Measurements from ENCODE around the gene TMEM207. TPM values are rescaled to one million over a fixed set of nuclear protein-coding genes. Genes with fewer than 3 reads are reported as not detected.

Gene TMEM207
- polyA plus RNA-seq, 1 experiment, result not detected

GRCh38 chr3:190429681-190430080, 20.0 kb downstream of the TMEM207 start:
- Histone ChIP-seq H3K27me3 (ENCODE audit: control insufficient read depth, insufficient read depth, low read length) (no peaks in the 10 kb centered on the region), H3K4me3 (ENCODE audit: low read depth, low read length) (no peak overlapping the region), H3K27ac (ENCODE audit: low read depth, low read length) (no peak overlapping the region), H3K9me3 (ENCODE audit: control insufficient read depth, insufficient read depth, low read length) (peaks cover 3% of the 10 kb centered on the region; the same call in 1 of the 2 replicates)
- TF ChIP-seq CTCF (IDR thresholded peaks at IDR 0.05; ENCODE audit: low read depth, low read length), result no peak
- DNase-seq (ENCODE audit: low read depth, low spot score), result no peak
- ChIA-PET POLR2A (no interaction called here), CTCF (interaction anchor here (0.6 kb wide), 2 partner anchors 15 to 1160 kb away, joined by 4 to 5 read pairs; no protein-coding TSS in a partner anchor)

- CTCF ChIA-PET, result interaction anchor here (1.2 to 5.2 kb wide), 9 partner anchors 9 to 465 kb away, joined by 3 to 126 read pairs (median 30); partner anchors contain the start of gene CLDN1
- DNase-seq (ENCODE audit: low read depth, low spot score), result no peak
- TF ChIP-seq CTCF (IDR thresholded peaks at IDR 0.05; ENCODE audit: low read depth, low read length), result no peak
Observed at GRCh38 chr3:190426806-190427507, 22.7 kb downstream of the TMEM207 start.

DNA sequence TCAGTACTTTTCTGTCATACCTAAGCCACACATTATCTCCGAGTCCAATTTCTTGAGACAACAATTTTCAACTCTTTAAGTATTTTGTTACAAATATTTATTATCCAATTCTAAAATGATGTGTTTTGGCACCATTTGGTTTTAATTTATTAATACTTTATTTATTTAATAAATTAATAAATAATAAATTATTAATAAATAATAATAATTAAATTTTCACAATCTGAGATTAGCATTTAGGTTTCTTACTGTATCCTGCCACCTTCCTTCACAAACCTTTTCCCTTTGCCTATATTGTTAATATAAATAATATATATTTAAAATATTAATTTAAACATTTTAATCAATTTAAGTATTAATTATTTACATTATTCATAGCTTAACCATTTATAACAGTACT, 23.9 kb downstream of the TMEM207 start:
- no peak for DNase-seq (ENCODE audit: low read depth, low spot score)
- ChIA-PET CTCF (interaction anchor here (0.6 to 5.2 kb wide), 17 partner anchors 9 to 467 kb away, joined by 3 to 126 read pairs (median 6); partner anchors contain the start of gene CLDN1), POLR2A (no interaction called here)
- H3K27me3 ChIP-seq (ENCODE audit: control insufficient read depth, insufficient read depth, low read length), result no peaks in the 10 kb centered on the region
- no peaks in the 10 kb centered on the region for H3K9me3 ChIP-seq (ENCODE audit: control insufficient read depth, insufficient read depth, low read length)
- TF ChIP-seq CTCF (IDR thresholded peaks at IDR 0.05; ENCODE audit: low read depth, low read length), result no peak
- no peak overlapping the region for H3K4me3 ChIP-seq (ENCODE audit: low read depth, low read length)
- H3K27ac ChIP-seq (ENCODE audit: low read depth, low read length), result no peak overlapping the region

More at GRCh38 chr3:190426806-190427507, 22.7 kb downstream of the TMEM207 start:
- Histone ChIP-seq H3K4me3 (ENCODE audit: low read depth, low read length) (no peak overlapping the region), H3K27ac (ENCODE audit: low read depth, low read length) (no peak overlapping the region), H3K27me3 (ENCODE audit: control insufficient read depth, insufficient read depth, low read length) (no peaks in the 10 kb centered on the region), H3K9me3 (ENCODE audit: control insufficient read depth, insufficient read depth, low read length) (no peaks in the 10 kb centered on the region)
- POLR2A ChIA-PET, result no interaction called here

- no peak overlapping the region for H3K4me3 ChIP-seq (ENCODE audit: low read depth, low read length)
- peak; percentile 37 for DNase-seq (ENCODE audit: low read depth, low spot score)
- H3K27me3 ChIP-seq (ENCODE audit: control insufficient read depth, insufficient read depth, low read length), result no peaks in the 10 kb centered on the region
- TF ChIP-seq CTCF (IDR thresholded peaks at IDR 0.05; ENCODE audit: low read depth, low read length), result peak; percentile 75
- ChIA-PET POLR2A (interaction anchor here (0.7 kb wide), 1 partner anchor 323 kb away, joined by 3 read pairs; no protein-coding TSS in a partner anchor), CTCF (interaction anchor here (0.7 to 5.2 kb wide), 37 partner anchors 8 to 467 kb away, joined by 3 to 126 read pairs (median 5); partner anchors contain the start of gene CLDN1)
- no peaks in the 10 kb centered on the region for H3K9me3 ChIP-seq (ENCODE audit: control insufficient read depth, insufficient read depth, low read length)
- H3K27ac ChIP-seq (ENCODE audit: low read depth, low read length), result no peak overlapping the region
Observed at GRCh38 chr3:190424478-190425439, 24.9 kb downstream of the TMEM207 start.

Data from AG04450 (cell line).